Gastrocnemius medialis (tissue), 4 donors: ENCODE measurements around the gene TPM2.

Experiments
- CTCF ChIP-seq, 5 experiments: fragments of 450-650 bp in 3 of 5; fragments of 200-600 bp in 2 of 5; sonication (generic) in 2 of 5; IDR thresholded peaks in 4 of 5; conservative IDR thresholded peaks in 1 of 5; 1 replicate in 4 of 5; 2 replicates in 1 of 5; pipeline ENCODE4 v1.5.1; 2016 to 2019; ENCODE audit warnings: antibody characterized with exemption in 5 of 5, mild to moderate bottlenecking in 3 of 5, moderate library complexity in 3 of 5
- POLR2A ChIP-seq, 2 donors: fragments of 450-650 bp; IDR thresholded peaks; one replicate each; pipeline ENCODE4 v1.6.1; 2017; ENCODE audit warnings: antibody characterized with exemption in 2 of 2, mild to moderate bottlenecking in 2 of 2, moderate library complexity in 2 of 2

GRCh38 chr9:35738186-35738585 lies 48.5 kb upstream of the TPM2 start:
- TF ChIP-seq POLR2A (IDR thresholded peaks at IDR 0.05) (no peak), CTCF (IDR thresholded peaks at IDR 0.05 in 4 of 5, conservative IDR thresholded peaks at IDR 0.05 in 1 of 5) (no peak)
